ENCODE measurements around the gene SYTL5.
A peak's percentile ranks its signal among the peaks of the same experiment; 100 is the strongest.

Gene SYTL5

DNA sequence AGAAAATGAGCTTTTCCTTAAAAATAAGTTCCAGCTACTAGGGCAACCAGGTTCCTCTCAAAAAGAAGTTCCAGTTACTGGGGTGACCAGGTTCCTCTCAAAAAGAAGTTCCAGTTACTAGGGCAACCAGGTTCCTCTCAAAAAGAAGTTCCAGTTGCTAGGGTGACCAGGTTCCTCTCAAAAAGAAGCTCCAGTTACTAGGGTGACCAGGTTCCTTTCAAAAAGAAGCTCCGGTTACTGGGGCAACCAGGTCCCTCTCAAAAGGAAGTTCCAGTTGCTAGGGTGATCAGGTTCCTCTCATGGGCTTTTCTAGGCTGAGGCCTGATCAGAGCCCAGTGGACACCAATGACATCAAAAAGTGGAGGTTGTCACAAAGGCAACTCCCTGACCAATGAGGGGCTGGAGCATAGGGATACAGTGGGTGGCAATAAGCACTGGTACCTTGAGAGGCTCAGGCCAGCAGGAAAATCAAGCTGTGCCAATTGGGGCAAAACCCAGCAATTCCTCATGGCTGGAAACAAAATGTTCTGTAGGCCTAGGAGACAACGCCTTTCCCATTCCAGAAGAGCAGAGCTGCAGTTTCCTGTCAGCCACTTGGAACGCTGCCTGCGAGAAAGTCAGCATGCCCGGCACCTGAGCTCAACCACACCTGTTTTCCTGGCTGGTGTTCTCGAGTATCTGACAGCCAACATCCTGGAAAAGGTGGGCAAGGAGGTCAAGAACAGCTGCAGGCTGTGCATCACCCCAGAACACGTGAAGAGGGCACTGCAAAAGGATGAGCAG, 12.3 kb upstream of the SYTL5 start:
- Histone ChIP-seq H3K18ac (ENCODE audit: low read length) (no peak overlapping the region), H2BK5ac (ENCODE audit: low read length) (no peak overlapping the region), H2BK15ac (ENCODE audit: low read length) (no peak overlapping the region), H3K23ac (ENCODE audit: low read depth, low read length, poor library complexity) (no peak overlapping the region), H2AK5ac (ENCODE audit: low read depth, low read length) (no peak overlapping the region), H3K36me3 (replicated peaks in 1 of 2; ENCODE audit: control insufficient read depth in 2 of 2, insufficient read depth in 2 of 2, low read length in 2 of 2) (no peaks in the 10 kb centered on the region), H2BK120ac (ENCODE audit: low read depth, low read length) (no peak overlapping the region), H3K4ac (ENCODE audit: low read length) (no peak overlapping the region), H2BK12ac (ENCODE audit: low read length) (no peak overlapping the region), H3K79me1 (ENCODE audit: low read depth, low read length) (no peaks in the 10 kb centered on the region), H3K27me3 (ENCODE audit: control insufficient read depth in 3 of 3, insufficient read depth in 3 of 3, low read depth in 1 of 3, low read length in 3 of 3) (no peaks in the 10 kb centered on the region), H3K9ac (ENCODE audit: low read depth, low read length, poor library complexity) (no peak overlapping the region), H3K9me3 (replicated peaks in 1 of 2; ENCODE audit: control insufficient read depth in 2 of 2, insufficient read depth in 1 of 2, low read depth in 1 of 2, low read length in 2 of 2) (no peaks in the 10 kb centered on the region), H3K27ac (replicated peaks; ENCODE audit: low read length) (no peak overlapping the region), H3K14ac (ENCODE audit: low read length) (no peak overlapping the region), H4K91ac (ENCODE audit: low read depth, low read length, poor library complexity) (no peak overlapping the region), H3K4me2 (ENCODE audit: insufficient read depth, low read length, poor library complexity, severe bottlenecking) (no peak overlapping the region), H3K4me1 (ENCODE audit: control insufficient read depth in 2 of 2, insufficient read depth in 1 of 2, low read depth in 1 of 2, low read length in 2 of 2) (no peaks in the 10 kb centered on the region), H4K8ac (ENCODE audit: low read depth, low read length) (no peak overlapping the region), H3K4me3 (ENCODE audit: low read length in 2 of 2) (no peak overlapping the region), H2AFZ (ENCODE audit: low read length) (no peak overlapping the region)
- DNase-seq (ENCODE audit: low spot score) = peak; percentile 47
- WGBS, 2 donors (ENCODE audit: extremely low coverage in 2 of 2, insufficient read length in 2 of 2, insufficient replicate concordance in 1 of 2) = no CpG with 5 or more reads among the region's 7 CpGs

DNA sequence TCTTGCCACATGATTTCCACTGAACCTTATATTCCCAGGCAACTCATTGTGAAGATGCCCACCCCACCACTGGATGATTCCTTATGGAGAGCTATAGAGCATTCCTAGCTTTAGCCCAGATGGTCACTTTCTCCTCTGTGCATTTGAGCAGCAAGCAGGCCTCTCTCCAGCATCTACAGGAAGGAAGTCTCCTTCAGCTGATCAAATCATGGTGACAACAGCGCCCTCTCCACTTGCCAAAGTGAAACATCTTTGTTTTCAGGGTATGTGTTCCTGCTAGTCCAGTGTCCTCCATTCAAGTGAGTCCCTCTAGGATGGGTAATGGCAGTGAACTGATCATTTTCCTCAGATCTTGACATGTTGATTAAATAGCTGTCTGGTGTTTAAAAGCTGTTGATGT, 10.9 kb upstream of the SYTL5 start:
- no peaks in the 10 kb centered on the region for H3K27me3 ChIP-seq (ENCODE audit: control insufficient read depth in 3 of 3, insufficient read depth in 3 of 3, low read depth in 1 of 3, low read length in 3 of 3)
- H3K23ac ChIP-seq (ENCODE audit: low read depth, low read length, poor library complexity) = no peak overlapping the region
- no peaks in the 10 kb centered on the region for H3K36me3 ChIP-seq (replicated peaks in 1 of 2; ENCODE audit: control insufficient read depth in 2 of 2, insufficient read depth in 2 of 2, low read length in 2 of 2)
- H3K4me2 ChIP-seq (ENCODE audit: insufficient read depth, low read length, poor library complexity, severe bottlenecking) = no peak overlapping the region
- no peak overlapping the region for H2BK5ac ChIP-seq (ENCODE audit: low read length)
- no peak overlapping the region for H3K9ac ChIP-seq (ENCODE audit: low read depth, low read length, poor library complexity)
- H2BK120ac ChIP-seq (ENCODE audit: low read depth, low read length) = no peak overlapping the region
- H3K4me1 ChIP-seq (ENCODE audit: control insufficient read depth in 2 of 2, insufficient read depth in 1 of 2, low read depth in 1 of 2, low read length in 2 of 2) = no peaks in the 10 kb centered on the region
- no peak overlapping the region for H2AK5ac ChIP-seq (ENCODE audit: low read depth, low read length)
- no peak overlapping the region for H4K8ac ChIP-seq (ENCODE audit: low read depth, low read length)
- H4K91ac ChIP-seq (ENCODE audit: low read depth, low read length, poor library complexity) = no peak overlapping the region
- no peak overlapping the region for H3K4ac ChIP-seq (ENCODE audit: low read length)
- H3K79me1 ChIP-seq (ENCODE audit: low read depth, low read length) = peaks cover under 1% of the 10 kb centered on the region
- no peak overlapping the region for H3K18ac ChIP-seq (ENCODE audit: low read length)
- H3K9me3 ChIP-seq (replicated peaks in 1 of 2; ENCODE audit: control insufficient read depth in 2 of 2, insufficient read depth in 1 of 2, low read depth in 1 of 2, low read length in 2 of 2) = no peaks in the 10 kb centered on the region
- H2BK12ac ChIP-seq (ENCODE audit: low read length) = no peak overlapping the region
- no peak overlapping the region for H3K4me3 ChIP-seq (ENCODE audit: low read length in 2 of 2)
- no peak overlapping the region for H2BK15ac ChIP-seq (ENCODE audit: low read length)
- WGBS, 2 donors (ENCODE audit: extremely low coverage in 2 of 2, insufficient read length in 2 of 2, insufficient replicate concordance in 1 of 2) = no CpG with 5 or more reads among the region's 1 CpG
- H3K27ac ChIP-seq (replicated peaks; ENCODE audit: low read length) = no peak overlapping the region
- H2AFZ ChIP-seq (ENCODE audit: low read length) = peak overlapping the region; percentile 23
- no peak overlapping the region for H3K14ac ChIP-seq (ENCODE audit: low read length)
- DNase-seq (ENCODE audit: low spot score) = no peak

DNA sequence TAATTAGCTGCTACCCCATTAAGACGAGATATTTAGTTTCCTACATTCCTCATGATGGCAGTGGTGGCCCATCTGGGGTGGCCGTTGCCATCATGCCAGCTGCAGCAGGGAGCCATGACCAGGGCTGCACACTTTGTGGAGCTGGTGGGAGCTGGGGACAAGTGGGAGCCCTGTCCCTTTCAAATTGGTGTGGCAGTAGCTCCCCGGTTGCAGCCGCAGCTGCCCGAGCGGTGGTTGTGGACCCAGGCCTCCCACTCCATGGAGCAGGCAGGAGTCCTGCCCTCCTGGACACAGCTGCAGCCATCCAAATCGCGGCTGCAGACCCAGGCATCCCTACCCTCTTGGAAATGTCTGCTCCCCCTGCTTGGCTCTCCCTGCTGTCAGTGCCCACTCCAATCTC, 9.3 kb upstream of the SYTL5 start:
- H3K14ac ChIP-seq (ENCODE audit: low read length) = no peak overlapping the region
- H3K9me3 ChIP-seq (replicated peaks in 1 of 2; ENCODE audit: control insufficient read depth in 2 of 2, insufficient read depth in 1 of 2, low read depth in 1 of 2, low read length in 2 of 2) = no peaks in the 10 kb centered on the region
- H2BK15ac ChIP-seq (ENCODE audit: low read length) = no peak overlapping the region
- H2BK120ac ChIP-seq (ENCODE audit: low read depth, low read length) = no peak overlapping the region
- H3K9ac ChIP-seq (ENCODE audit: low read depth, low read length, poor library complexity) = no peak overlapping the region
- H4K91ac ChIP-seq (ENCODE audit: low read depth, low read length, poor library complexity) = no peak overlapping the region
- no peak overlapping the region for H3K23ac ChIP-seq (ENCODE audit: low read depth, low read length, poor library complexity)
- no peak overlapping the region for H3K4me3 ChIP-seq (ENCODE audit: low read length in 2 of 2)
- no peak overlapping the region for H3K18ac ChIP-seq (ENCODE audit: low read length)
- no peak overlapping the region for H3K4ac ChIP-seq (ENCODE audit: low read length)
- no peak overlapping the region for H4K8ac ChIP-seq (ENCODE audit: low read depth, low read length)
- H2BK12ac ChIP-seq (ENCODE audit: low read length) = no peak overlapping the region
- no peak overlapping the region for H2AK5ac ChIP-seq (ENCODE audit: low read depth, low read length)
- H3K79me1 ChIP-seq (ENCODE audit: low read depth, low read length) = peaks cover 4% of the 10 kb centered on the region
- WGBS, 2 donors (ENCODE audit: extremely low coverage in 2 of 2, insufficient read length in 2 of 2, insufficient replicate concordance in 1 of 2) = no CpG with 5 or more reads among the region's 8 CpGs
- no peak overlapping the region for H3K27ac ChIP-seq (replicated peaks; ENCODE audit: low read length)
- no peak overlapping the region for H3K4me2 ChIP-seq (ENCODE audit: insufficient read depth, low read length, poor library complexity, severe bottlenecking)
- H2BK5ac ChIP-seq (ENCODE audit: low read length) = no peak overlapping the region
- no peaks in the 10 kb centered on the region for H3K36me3 ChIP-seq (replicated peaks in 1 of 2; ENCODE audit: control insufficient read depth in 2 of 2, insufficient read depth in 2 of 2, low read length in 2 of 2)
- H2AFZ ChIP-seq (ENCODE audit: low read length) = no peak overlapping the region
- no peak for DNase-seq (ENCODE audit: low spot score)
- H3K27me3 ChIP-seq (ENCODE audit: control insufficient read depth in 3 of 3, insufficient read depth in 3 of 3, low read depth in 1 of 3, low read length in 3 of 3) = no peaks in the 10 kb centered on the region
- H3K4me1 ChIP-seq (ENCODE audit: control insufficient read depth in 2 of 2, insufficient read depth in 1 of 2, low read depth in 1 of 2, low read length in 2 of 2) = no peaks in the 10 kb centered on the region

DNA sequence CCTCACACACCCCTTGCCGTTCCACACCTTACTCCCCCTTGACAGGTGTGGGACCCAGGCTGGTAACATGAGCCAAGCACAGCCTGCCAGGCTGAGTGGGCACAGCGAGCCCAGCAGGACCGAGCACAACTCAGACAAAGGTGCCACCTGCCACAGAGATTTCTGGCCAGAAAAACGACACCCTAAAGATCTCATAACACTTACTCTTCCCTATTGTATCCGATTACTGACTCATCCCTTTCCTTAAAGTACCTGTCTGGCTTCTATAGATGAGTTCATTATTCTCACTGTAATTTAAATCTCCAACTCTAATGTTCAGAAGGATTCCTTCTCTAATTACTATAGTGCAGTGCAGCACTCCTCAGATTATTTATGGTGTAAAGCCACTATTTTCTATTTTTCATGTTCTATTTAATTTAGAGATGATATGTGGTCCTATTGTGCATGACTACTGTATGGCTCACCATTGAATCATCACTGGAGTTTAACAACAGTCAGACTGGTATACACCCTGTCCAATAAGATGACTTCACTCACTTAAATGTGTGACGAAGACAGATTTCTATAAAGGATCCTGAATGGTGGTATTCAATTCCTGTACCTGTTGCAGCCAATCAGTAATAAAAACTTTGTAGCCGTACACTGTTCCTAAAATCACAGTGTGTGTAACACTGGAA, 7.6 kb upstream of the SYTL5 start:
- H3K4ac ChIP-seq (ENCODE audit: low read length) = no peak overlapping the region
- no peak for DNase-seq (ENCODE audit: low spot score)
- H3K4me1 ChIP-seq (ENCODE audit: control insufficient read depth in 2 of 2, insufficient read depth in 1 of 2, low read depth in 1 of 2, low read length in 2 of 2) = no peaks in the 10 kb centered on the region
- no peak overlapping the region for H3K18ac ChIP-seq (ENCODE audit: low read length)
- H2BK15ac ChIP-seq (ENCODE audit: low read length) = no peak overlapping the region
- no peak overlapping the region for H3K23ac ChIP-seq (ENCODE audit: low read depth, low read length, poor library complexity)
- H3K79me1 ChIP-seq (ENCODE audit: low read depth, low read length) = peaks cover 4% of the 10 kb centered on the region
- no peak overlapping the region for H2BK5ac ChIP-seq (ENCODE audit: low read length)
- H3K14ac ChIP-seq (ENCODE audit: low read length) = no peak overlapping the region
- H3K9me3 ChIP-seq (replicated peaks in 1 of 2; ENCODE audit: control insufficient read depth in 2 of 2, insufficient read depth in 1 of 2, low read depth in 1 of 2, low read length in 2 of 2) = no peaks in the 10 kb centered on the region
- no peak overlapping the region for H2AFZ ChIP-seq (ENCODE audit: low read length)
- H2BK12ac ChIP-seq (ENCODE audit: low read length) = no peak overlapping the region
- H3K4me2 ChIP-seq (ENCODE audit: insufficient read depth, low read length, poor library complexity, severe bottlenecking) = no peak overlapping the region
- no peaks in the 10 kb centered on the region for H3K36me3 ChIP-seq (replicated peaks in 1 of 2; ENCODE audit: control insufficient read depth in 2 of 2, insufficient read depth in 2 of 2, low read length in 2 of 2)
- H3K27me3 ChIP-seq (ENCODE audit: control insufficient read depth in 3 of 3, insufficient read depth in 3 of 3, low read depth in 1 of 3, low read length in 3 of 3) = no peaks in the 10 kb centered on the region
- H3K9ac ChIP-seq (ENCODE audit: low read depth, low read length, poor library complexity) = no peak overlapping the region
- no peak overlapping the region for H4K91ac ChIP-seq (ENCODE audit: low read depth, low read length, poor library complexity)
- H3K4me3 ChIP-seq (ENCODE audit: low read length in 2 of 2) = no peak overlapping the region
- H2AK5ac ChIP-seq (ENCODE audit: low read depth, low read length) = no peak overlapping the region
- H2BK120ac ChIP-seq (ENCODE audit: low read depth, low read length) = no peak overlapping the region
- no peak overlapping the region for H4K8ac ChIP-seq (ENCODE audit: low read depth, low read length)
- no CpG with 5 or more reads among the region's 7 CpGs for WGBS, 2 donors (ENCODE audit: extremely low coverage in 2 of 2, insufficient read length in 2 of 2, insufficient replicate concordance in 1 of 2)
- H3K27ac ChIP-seq (replicated peaks; ENCODE audit: low read length) = no peak overlapping the region

Data from neuronal stem cell (in vitro differentiated cells).